ENCODE results near the gene SNX7. TPM values are rescaled to one million over a fixed set of nuclear protein-coding genes. Genes with fewer than 3 reads are reported as not detected.

SNX7 gene
- total and polyA plus RNA-seq, 2 donors (not counting 1 experiment from before 2014, with no cell fraction given): 48.6 to 60.9 TPM

DNA sequence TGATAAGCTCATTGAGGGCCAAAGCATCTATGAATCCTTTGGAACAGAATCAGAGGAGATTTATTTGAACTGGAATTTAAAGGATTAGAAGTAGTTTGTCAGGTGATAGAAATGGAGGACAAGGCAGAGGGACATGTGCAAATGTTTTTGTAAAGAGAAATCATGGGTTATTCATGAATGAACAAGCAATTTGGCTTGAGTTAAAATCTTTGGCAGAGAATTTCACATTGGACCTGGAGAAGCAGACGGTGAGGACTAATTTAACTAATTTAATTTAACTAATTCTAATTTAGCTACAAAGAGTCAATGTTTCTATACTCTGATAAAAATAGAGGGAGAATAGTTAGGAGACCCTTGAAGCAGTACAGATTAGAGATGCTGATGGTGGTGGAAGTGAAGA, 36.3 kb downstream of the SNX7 start:
- Histone ChIP-seq H3K4me2 (ENCODE audit: extremely low read depth, insufficient read depth, low read length) (no peak overlapping the region), H2AFZ (ENCODE audit: low read length) (no peak overlapping the region), H3K9me3 (ENCODE audit: control insufficient read depth, insufficient read depth, low read depth, low read length) (no peaks in the 10 kb centered on the region), H4K20me1 (ENCODE audit: control insufficient read depth, extremely low read depth, insufficient read depth, low read length) (no peaks in the 10 kb centered on the region), H3K36me3 (ENCODE audit: control insufficient read depth, insufficient read depth, low read length) (no peaks in the 10 kb centered on the region), H3K4me3 (replicated peaks in 1 of 4; ENCODE audit: control extremely low read depth in 1 of 4, insufficient read depth in 1 of 4, low read depth in 3 of 4, low read length in 4 of 4) (no peak overlapping the region), H3K27ac (ENCODE audit: insufficient read depth, low read length) (no peak overlapping the region), H3K4me1 (ENCODE audit: control insufficient read depth, extremely low read depth, insufficient read depth, low read length) (no peaks in the 10 kb centered on the region), H3K79me2 (ENCODE audit: control insufficient read depth, insufficient read depth, low read length) (no peaks in the 10 kb centered on the region), H3K9ac (ENCODE audit: insufficient read depth, low read length) (no peak overlapping the region), H3K27me3 (ENCODE audit: control insufficient read depth, insufficient read depth, low read length) (no peaks in the 10 kb centered on the region)
- no peak for DNase-seq (ENCODE audit: low read depth in 2 of 2)
- TF ChIP-seq EZH2 (IDR thresholded peaks at IDR 0.05; ENCODE audit: low read length, missing control alignments): no peak
- TF ChIP-seq, protein P1, sequence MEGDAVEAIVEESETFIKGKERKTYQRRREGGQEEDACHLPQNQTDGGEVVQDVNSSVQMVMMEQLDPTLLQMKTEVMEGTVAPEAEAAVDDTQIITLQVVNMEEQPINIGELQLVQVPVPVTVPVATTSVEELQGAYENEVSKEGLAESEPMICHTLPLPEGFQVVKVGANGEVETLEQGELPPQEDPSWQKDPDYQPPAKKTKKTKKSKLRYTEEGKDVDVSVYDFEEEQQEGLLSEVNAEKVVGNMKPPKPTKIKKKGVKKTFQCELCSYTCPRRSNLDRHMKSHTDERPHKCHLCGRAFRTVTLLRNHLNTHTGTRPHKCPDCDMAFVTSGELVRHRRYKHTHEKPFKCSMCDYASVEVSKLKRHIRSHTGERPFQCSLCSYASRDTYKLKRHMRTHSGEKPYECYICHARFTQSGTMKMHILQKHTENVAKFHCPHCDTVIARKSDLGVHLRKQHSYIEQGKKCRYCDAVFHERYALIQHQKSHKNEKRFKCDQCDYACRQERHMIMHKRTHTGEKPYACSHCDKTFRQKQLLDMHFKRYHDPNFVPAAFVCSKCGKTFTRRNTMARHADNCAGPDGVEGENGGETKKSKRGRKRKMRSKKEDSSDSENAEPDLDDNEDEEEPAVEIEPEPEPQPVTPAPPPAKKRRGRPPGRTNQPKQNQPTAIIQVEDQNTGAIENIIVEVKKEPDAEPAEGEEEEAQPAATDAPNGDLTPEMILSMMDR (conservative IDR thresholded peaks at IDR 0.05 in 1 of 2, IDR thresholded peaks at IDR 0.05 in 1 of 2; ENCODE audit: low read depth in 1 of 2, low read length in 2 of 2): no peak

GRCh38 chr1:98698625-98699024, 37.1 kb downstream of the SNX7 start:
- Histone ChIP-seq H3K36me3 (ENCODE audit: control insufficient read depth, insufficient read depth, low read length) (no peaks in the 10 kb centered on the region), H3K4me3 (replicated peaks in 1 of 4; ENCODE audit: control extremely low read depth in 1 of 4, insufficient read depth in 1 of 4, low read depth in 3 of 4, low read length in 4 of 4) (no peak overlapping the region), H3K9ac (ENCODE audit: insufficient read depth, low read length) (no peak overlapping the region), H2AFZ (ENCODE audit: low read length) (no peak overlapping the region), H3K79me2 (ENCODE audit: control insufficient read depth, insufficient read depth, low read length) (no peaks in the 10 kb centered on the region), H3K4me1 (ENCODE audit: control insufficient read depth, extremely low read depth, insufficient read depth, low read length) (no peaks in the 10 kb centered on the region), H4K20me1 (ENCODE audit: control insufficient read depth, extremely low read depth, insufficient read depth, low read length) (no peaks in the 10 kb centered on the region), H3K27me3 (ENCODE audit: control insufficient read depth, insufficient read depth, low read length) (no peaks in the 10 kb centered on the region), H3K9me3 (ENCODE audit: control insufficient read depth, insufficient read depth, low read depth, low read length) (no peaks in the 10 kb centered on the region), H3K27ac (ENCODE audit: insufficient read depth, low read length) (no peak overlapping the region), H3K4me2 (ENCODE audit: extremely low read depth, insufficient read depth, low read length) (no peak overlapping the region)
- no peak for DNase-seq (ENCODE audit: low read depth in 2 of 2)
- TF ChIP-seq, protein P1 (conservative IDR thresholded peaks at IDR 0.05 in 1 of 2, IDR thresholded peaks at IDR 0.05 in 1 of 2; ENCODE audit: low read depth in 1 of 2, low read length in 2 of 2): no peak
- TF ChIP-seq EZH2 (IDR thresholded peaks at IDR 0.05; ENCODE audit: low read length, missing control alignments): no peak

GRCh38 chr1:98700228-98700627, 38.7 kb downstream of the SNX7 start:
- H3K9me3 ChIP-seq (ENCODE audit: control insufficient read depth, insufficient read depth, low read depth, low read length): no peaks in the 10 kb centered on the region
- H3K27ac ChIP-seq (ENCODE audit: insufficient read depth, low read length): no peak overlapping the region
- no peak overlapping the region for H3K9ac ChIP-seq (ENCODE audit: insufficient read depth, low read length)
- no peaks in the 10 kb centered on the region for H4K20me1 ChIP-seq (ENCODE audit: control insufficient read depth, extremely low read depth, insufficient read depth, low read length)
- no peaks in the 10 kb centered on the region for H3K4me1 ChIP-seq (ENCODE audit: control insufficient read depth, extremely low read depth, insufficient read depth, low read length)
- H3K79me2 ChIP-seq (ENCODE audit: control insufficient read depth, insufficient read depth, low read length): no peaks in the 10 kb centered on the region
- H2AFZ ChIP-seq (ENCODE audit: low read length): no peak overlapping the region
- TF ChIP-seq, protein P1 (conservative IDR thresholded peaks at IDR 0.05 in 1 of 2, IDR thresholded peaks at IDR 0.05 in 1 of 2; ENCODE audit: low read depth in 1 of 2, low read length in 2 of 2): no peak
- no peak for TF ChIP-seq EZH2 (IDR thresholded peaks at IDR 0.05; ENCODE audit: low read length, missing control alignments)
- H3K27me3 ChIP-seq (ENCODE audit: control insufficient read depth, insufficient read depth, low read length): no peaks in the 10 kb centered on the region
- H3K4me3 ChIP-seq (replicated peaks in 1 of 4; ENCODE audit: control extremely low read depth in 1 of 4, insufficient read depth in 1 of 4, low read depth in 3 of 4, low read length in 4 of 4): no peak overlapping the region
- DNase-seq (ENCODE audit: low read depth in 2 of 2): peak in 1 of 2 donors; percentile 61
- no peak overlapping the region for H3K4me2 ChIP-seq (ENCODE audit: extremely low read depth, insufficient read depth, low read length)
- H3K36me3 ChIP-seq (ENCODE audit: control insufficient read depth, insufficient read depth, low read length): no peaks in the 10 kb centered on the region
